Measurements from ENCODE around the gene ATG101. TPM values are rescaled to one million over a fixed set of nuclear protein-coding genes. Genes with fewer than 3 reads are reported as not detected.

The ATG101 gene
- total and polyA plus RNA-seq, 4 donors = 12.9 to 31.8 (median 29.4) TPM

DNA sequence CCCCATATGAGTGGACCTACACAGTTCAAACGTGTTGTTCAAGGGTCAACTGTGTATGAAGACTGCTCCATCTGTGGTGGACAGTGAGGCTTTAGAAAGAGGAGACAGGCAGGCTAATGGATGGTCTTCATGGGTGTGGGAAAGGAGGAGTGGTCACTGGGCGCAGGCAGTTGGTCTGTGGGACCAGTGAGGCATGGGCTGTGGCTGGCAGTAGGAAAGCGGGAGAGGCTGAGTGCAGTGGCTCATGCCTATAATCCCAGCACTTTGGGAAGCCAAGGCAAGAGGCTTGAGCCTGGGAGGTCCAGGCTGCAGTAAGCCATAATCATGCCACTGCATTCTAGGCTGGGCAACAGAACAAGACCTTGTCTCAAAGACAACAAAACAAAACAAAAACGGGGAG, 20.5 kb upstream of the ATG101 start:
- Histone ChIP-seq H3K27ac (ENCODE audit: low read depth in 1 of 2, low read length in 2 of 2) (no peak overlapping the region), H3K9ac (ENCODE audit: low read depth in 1 of 2, low read length in 2 of 2) (no peak overlapping the region), H3K27me3 (ENCODE audit: control insufficient read depth in 4 of 4, insufficient read depth in 4 of 4, low read length in 3 of 4) (no peaks in the 10 kb centered on the region), H3K4me1 (ENCODE audit: control insufficient read depth in 4 of 4, insufficient read depth in 4 of 4, low read length in 3 of 4) (peaks cover 0 to 12% (median 8%) of the 10 kb centered on the region in 4 donors), H3K9me3 (ENCODE audit: control insufficient read depth in 4 of 4, low read length in 3 of 4) (no peaks in the 10 kb centered on the region), H3K4me3 (ENCODE audit: low read depth in 1 of 3, low read length in 3 of 3) (no peak overlapping the region), H3K36me3 (ENCODE audit: control insufficient read depth in 4 of 4, insufficient read depth in 3 of 4, low read depth in 1 of 4, low read length in 3 of 4) (no peaks in the 10 kb centered on the region)
- 83% methylated on average over 4 of the region's 4 CpGs for WGBS
- TF ChIP-seq, protein P1, sequence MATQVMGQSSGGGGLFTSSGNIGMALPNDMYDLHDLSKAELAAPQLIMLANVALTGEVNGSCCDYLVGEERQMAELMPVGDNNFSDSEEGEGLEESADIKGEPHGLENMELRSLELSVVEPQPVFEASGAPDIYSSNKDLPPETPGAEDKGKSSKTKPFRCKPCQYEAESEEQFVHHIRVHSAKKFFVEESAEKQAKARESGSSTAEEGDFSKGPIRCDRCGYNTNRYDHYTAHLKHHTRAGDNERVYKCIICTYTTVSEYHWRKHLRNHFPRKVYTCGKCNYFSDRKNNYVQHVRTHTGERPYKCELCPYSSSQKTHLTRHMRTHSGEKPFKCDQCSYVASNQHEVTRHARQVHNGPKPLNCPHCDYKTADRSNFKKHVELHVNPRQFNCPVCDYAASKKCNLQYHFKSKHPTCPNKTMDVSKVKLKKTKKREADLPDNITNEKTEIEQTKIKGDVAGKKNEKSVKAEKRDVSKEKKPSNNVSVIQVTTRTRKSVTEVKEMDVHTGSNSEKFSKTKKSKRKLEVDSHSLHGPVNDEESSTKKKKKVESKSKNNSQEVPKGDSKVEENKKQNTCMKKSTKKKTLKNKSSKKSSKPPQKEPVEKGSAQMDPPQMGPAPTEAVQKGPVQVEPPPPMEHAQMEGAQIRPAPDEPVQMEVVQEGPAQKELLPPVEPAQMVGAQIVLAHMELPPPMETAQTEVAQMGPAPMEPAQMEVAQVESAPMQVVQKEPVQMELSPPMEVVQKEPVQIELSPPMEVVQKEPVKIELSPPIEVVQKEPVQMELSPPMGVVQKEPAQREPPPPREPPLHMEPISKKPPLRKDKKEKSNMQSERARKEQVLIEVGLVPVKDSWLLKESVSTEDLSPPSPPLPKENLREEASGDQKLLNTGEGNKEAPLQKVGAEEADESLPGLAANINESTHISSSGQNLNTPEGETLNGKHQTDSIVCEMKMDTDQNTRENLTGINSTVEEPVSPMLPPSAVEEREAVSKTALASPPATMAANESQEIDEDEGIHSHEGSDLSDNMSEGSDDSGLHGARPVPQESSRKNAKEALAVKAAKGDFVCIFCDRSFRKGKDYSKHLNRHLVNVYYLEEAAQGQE (IDR thresholded peaks at IDR 0.05) = no peak
- TF ChIP-seq HNF4G (IDR thresholded peaks at IDR 0.05) = no peak
- no peak for TF ChIP-seq ZBTB33 (IDR thresholded peaks at IDR 0.05)
- no peak for DNase-seq (ENCODE audit: low spot score)

GRCh38 chr12:52049688-52050087, 20.1 kb upstream of the ATG101 start:
- no peak overlapping the region for H3K27ac ChIP-seq (ENCODE audit: low read depth in 1 of 2, low read length in 2 of 2)
- no peaks in the 10 kb centered on the region for H3K36me3 ChIP-seq (ENCODE audit: control insufficient read depth in 4 of 4, insufficient read depth in 3 of 4, low read depth in 1 of 4, low read length in 3 of 4)

More at GRCh38 chr12:52049688-52050087, 20.1 kb upstream of the ATG101 start:
- H3K9ac ChIP-seq (ENCODE audit: low read depth in 1 of 2, low read length in 2 of 2) = no peak overlapping the region
- 88% methylated on average over 5 of the region's 5 CpGs for WGBS
- no peaks in the 10 kb centered on the region for H3K27me3 ChIP-seq (ENCODE audit: control insufficient read depth in 4 of 4, insufficient read depth in 4 of 4, low read length in 3 of 4)
- H3K9me3 ChIP-seq (ENCODE audit: control insufficient read depth in 4 of 4, low read length in 3 of 4) = no peaks in the 10 kb centered on the region
- H3K4me3 ChIP-seq (ENCODE audit: low read depth in 1 of 3, low read length in 3 of 3) = no peak overlapping the region
- H3K4me1 ChIP-seq (ENCODE audit: control insufficient read depth in 4 of 4, insufficient read depth in 4 of 4, low read length in 3 of 4) = peaks cover 0 to 12% (median 8%) of the 10 kb centered on the region in 4 donors
- DNase-seq (ENCODE audit: low spot score) = no peak
- TF ChIP-seq, protein P1 (IDR thresholded peaks at IDR 0.05) = no peak

Data from liver (tissue), 9 donors.